GM23338 (cell line): Measurements from ENCODE around the gene CXCR3. TPM values are rescaled to one million over a fixed set of nuclear protein-coding genes. Genes with fewer than 3 reads are reported as not detected.

Source experiments
- ATAC-seq: fragments of 200-7000 bp; cut with Tn5 transposase; 3 replicates; pipeline ENCODE4 v1.9.1; 2020
- DNase-seq: peaks from one replicate; pipeline ENCODE4 v3.0.0-alpha.2; 2015; ENCODE audit warnings: low spot score
- H2AFZ ChIP-seq: fragments of 200-600 bp; sonication (generic); 2 replicates; pipeline ENCODE4 v1.8.0; 2016; ENCODE audit warnings: antibody characterized with exemption, mild to moderate bottlenecking, moderate library complexity
- H3F3A ChIP-seq: fragments of 200-600 bp; sonication (generic); replicated peaks from 2 replicates; pipeline ENCODE4 v1.8.0; 2017; ENCODE audit warnings: antibody characterized with exemption, mixed run types, low read depth
- H3K27ac ChIP-seq: fragments of 200-600 bp; sonication (generic); 2 replicates; pipeline ENCODE4 v1.6.1; 2016; ENCODE audit warnings: low read depth
- H3K27me3 ChIP-seq: fragments of 200-600 bp; sonication (generic); 2 replicates; pipeline ENCODE4 v1.8.0; 2016; ENCODE audit warnings: mild to moderate bottlenecking, mixed run types, moderate library complexity; ENCODE audit not compliant: insufficient read depth
- H3K36me3 ChIP-seq: fragments of 200-600 bp; sonication (generic); 2 replicates; pipeline ENCODE4 v1.8.0; 2016; ENCODE audit warnings: mild to moderate bottlenecking; ENCODE audit not compliant: insufficient read depth
- H3K4me1 ChIP-seq: fragments of 200-600 bp; sonication (generic); 2 replicates; pipeline ENCODE4 v1.8.0; 2016; ENCODE audit warnings: mild to moderate bottlenecking, moderate library complexity; ENCODE audit not compliant: insufficient read depth
- H3K4me2 ChIP-seq: fragments of 200-600 bp; sonication (generic); 2 replicates; pipeline ENCODE4 v1.7.1; 2017; ENCODE audit warnings: mixed run types
- H3K4me3 ChIP-seq: fragments of 200-600 bp; sonication (generic); 2 replicates; pipeline ENCODE4 v1.6.1; 2016; ENCODE audit warnings: mixed run types
- H3K79me2 ChIP-seq: fragments of 200-600 bp; sonication (generic); replicated peaks from 2 replicates; pipeline ENCODE4 v1.8.0; 2017; ENCODE audit warnings: mild to moderate bottlenecking; ENCODE audit not compliant: insufficient read depth
- H3K9me2 ChIP-seq: fragments of 200-600 bp; sonication (generic); 2 replicates; pipeline ENCODE4 v1.8.0; 2017; ENCODE audit not compliant: insufficient read depth
- H4K20me1 ChIP-seq: fragments of 200-600 bp; sonication (generic); replicated peaks from 2 replicates; pipeline ENCODE4 v1.8.0; 2017; ENCODE audit warnings: mild to moderate bottlenecking; ENCODE audit not compliant: insufficient read depth
- H3K27ac Mint-ChIP-seq: 2 replicates; pipeline ENCODE4 v1.8.0; 2020; ENCODE audit warnings: inconsistent platforms, mild to moderate bottlenecking, moderate library complexity, mixed read lengths
- H3K27me3 Mint-ChIP-seq: 3 replicates; pipeline ENCODE4 v1.8.0; 2022; ENCODE audit warnings: low read depth, mild to moderate bottlenecking, moderate library complexity, mixed read lengths, inconsistent platforms; ENCODE audit not compliant: insufficient read depth, poor library complexity
- H3K36me3 Mint-ChIP-seq: 3 replicates; pipeline ENCODE4 v1.8.0; 2021; ENCODE audit warnings: low read depth, mild to moderate bottlenecking, inconsistent platforms, moderate library complexity, mixed read lengths
- H3K4me1 Mint-ChIP-seq: 3 replicates; pipeline ENCODE4 v1.8.0; 2020; ENCODE audit warnings: mild to moderate bottlenecking, inconsistent platforms, mixed read lengths
- H3K4me3 Mint-ChIP-seq: 3 replicates; pipeline ENCODE4 v1.8.0; 2021; ENCODE audit warnings: moderate library complexity, mild to moderate bottlenecking, inconsistent platforms, mixed read lengths
- H3K9me3 Mint-ChIP-seq: 3 replicates; pipeline ENCODE4 v1.8.0; 2020; ENCODE audit warnings: moderate library complexity, mild to moderate bottlenecking, inconsistent platforms, mixed read lengths
- CREB1 ChIP-seq: fragments of 250-450 bp; sonication (Bioruptor Pico); IDR thresholded peaks from 2 replicates; pipeline ENCODE4 v1.5.0; 2020; ENCODE audit warnings: low read depth, mild to moderate bottlenecking, moderate library complexity
- EZH2 ChIP-seq: fragments of 200-600 bp; sonication (generic); IDR thresholded peaks from one replicate; pipeline ENCODE4 v1.8.0; 2017; ENCODE audit warnings: antibody characterized with exemption, mild to moderate bottlenecking, low read depth; ENCODE audit not compliant: unreplicated experiment
- EZH2phosphoT487 ChIP-seq: fragments of 200-600 bp; sonication (generic); IDR thresholded peaks from one replicate; pipeline ENCODE4 v1.8.1; 2018; ENCODE audit warnings: antibody characterized with exemption; ENCODE audit not compliant: unreplicated experiment
- JUNB ChIP-seq: IDR thresholded peaks from one replicate; pipeline ENCODE4 v1.6.1; 2016; ENCODE audit warnings: antibody characterized with exemption; ENCODE audit not compliant: unreplicated experiment
- NANOG ChIP-seq: IDR thresholded peaks from 2 replicates; pipeline ENCODE4 v1.6.1; 2016; ENCODE audit warnings: antibody characterized with exemption, borderline replicate concordance
- POLR2AphosphoS5 ChIP-seq: IDR thresholded peaks from 2 replicates; pipeline ENCODE4 v1.6.1; 2016; ENCODE audit warnings: antibody characterized with exemption, low read depth
- STAT1 ChIP-seq: IDR thresholded peaks from one replicate; pipeline ENCODE4 v1.6.1; 2016; ENCODE audit warnings: antibody characterized with exemption; ENCODE audit not compliant: unreplicated experiment
- ZNF114 ChIP-seq: fragments of 250-450 bp; sonication (Bioruptor Pico); IDR thresholded peaks from 2 replicates; pipeline ENCODE4 v1.5.0; 2020; ENCODE audit warnings: mild to moderate bottlenecking, moderate library complexity
- ZNF331 ChIP-seq: fragments of 250-450 bp; sonication (Bioruptor Pico); IDR thresholded peaks from 2 replicates; pipeline ENCODE4 v1.5.0; 2020; ENCODE audit warnings: low read depth, mild to moderate bottlenecking, moderate library complexity
- polyA plus RNA-seq: library from polyadenylated mRNA; unstranded; fragments of >200 nt; fragmentation: Nextera tagmentation; extraction: Ambion mirVana; gene quantifications from 2 replicates; pipeline ENCODE4 v1.2.1, GENCODE V29; 2016
- total RNA-seq: library from RNA; depleted of rRNA; stranded (reverse); fragments of >200 nt; shearing (Covaris generic); gene quantifications from 2 replicates; pipeline ENCODE4 v1.2.3, GENCODE V29; 2014
- TF ChIP-seq, protein P1 (sequence below): fragments of 250-450 bp; sonication (Bioruptor Pico); IDR thresholded peaks from 2 replicates; pipeline ENCODE4 v1.5.0; 2020; ENCODE audit warnings: mild to moderate bottlenecking, moderate library complexity
- TF ChIP-seq, protein P2 (sequence below): IDR thresholded peaks from one replicate; pipeline ENCODE4 v1.6.1; 2018; ENCODE audit warnings: antibody characterized with exemption; ENCODE audit not compliant: unreplicated experiment
- TF ChIP-seq, protein P3 (sequence below): IDR thresholded peaks from 2 replicates; pipeline ENCODE4 v1.6.1; 2016; ENCODE audit warnings: antibody characterized with exemption
- TF ChIP-seq, protein P4 (sequence below), 2 experiments: fragments of 200-600 bp in 1 of 2; sonication (generic) in 1 of 2; conservative IDR thresholded peaks; 2 replicates each; pipeline versions ENCODE4 v1.5.1 to v1.6.1; 2016 to 2017; ENCODE audit warnings: antibody characterized with exemption in 2 of 2, low read depth in 2 of 2, mild to moderate bottlenecking in 2 of 2, moderate library complexity in 1 of 2

Gene CXCR3
- total and polyA plus RNA-seq, 2 experiments from 2014 or later = not detected

DNA sequence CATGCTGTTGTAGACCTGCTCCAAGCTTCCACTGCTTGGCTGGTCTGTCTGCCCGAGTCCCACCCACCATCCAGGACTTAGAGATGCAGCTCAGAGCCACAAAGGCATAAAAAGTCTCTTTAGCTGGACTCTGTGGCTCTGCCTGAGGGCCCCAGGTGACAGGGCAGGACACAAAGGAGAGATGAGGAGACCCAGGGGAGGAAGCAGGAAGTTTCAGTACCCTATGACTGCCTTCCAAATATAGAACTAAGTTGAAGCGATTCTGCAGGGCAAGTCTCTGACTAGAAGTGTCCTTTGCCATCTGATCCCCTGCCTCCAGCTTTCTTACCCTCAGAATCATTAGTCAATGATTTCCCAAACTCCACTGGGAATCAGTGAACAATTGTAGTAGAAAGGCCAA lies 11.2 kb upstream of the CXCR3 start:
- no peaks in the 10 kb centered on the region for H3K4me1 ChIP-seq
- no peaks in the 10 kb centered on the region for H3F3A ChIP-seq
- no peaks in the 10 kb centered on the region for H3K79me2 ChIP-seq
- H3K36me3 ChIP-seq = no peaks in the 10 kb centered on the region
- no peak overlapping the region for H3K4me3 Mint-ChIP-seq
- no peak overlapping the region for H2AFZ ChIP-seq
- H3K27ac Mint-ChIP-seq = no peak overlapping the region
- no peaks in the 10 kb centered on the region for H3K9me2 ChIP-seq
- H3K4me1 Mint-ChIP-seq = no peaks in the 10 kb centered on the region
- no peaks in the 10 kb centered on the region for H4K20me1 ChIP-seq
- DNase-seq (no peak), ATAC-seq (no peak)
- no peaks in the 10 kb centered on the region for H3K36me3 Mint-ChIP-seq
- no peak overlapping the region for H3K4me2 ChIP-seq
- peaks cover 2% of the 10 kb centered on the region for H3K27me3 Mint-ChIP-seq
- H3K27ac ChIP-seq = no peak overlapping the region
- TF ChIP-seq, protein P1, sequence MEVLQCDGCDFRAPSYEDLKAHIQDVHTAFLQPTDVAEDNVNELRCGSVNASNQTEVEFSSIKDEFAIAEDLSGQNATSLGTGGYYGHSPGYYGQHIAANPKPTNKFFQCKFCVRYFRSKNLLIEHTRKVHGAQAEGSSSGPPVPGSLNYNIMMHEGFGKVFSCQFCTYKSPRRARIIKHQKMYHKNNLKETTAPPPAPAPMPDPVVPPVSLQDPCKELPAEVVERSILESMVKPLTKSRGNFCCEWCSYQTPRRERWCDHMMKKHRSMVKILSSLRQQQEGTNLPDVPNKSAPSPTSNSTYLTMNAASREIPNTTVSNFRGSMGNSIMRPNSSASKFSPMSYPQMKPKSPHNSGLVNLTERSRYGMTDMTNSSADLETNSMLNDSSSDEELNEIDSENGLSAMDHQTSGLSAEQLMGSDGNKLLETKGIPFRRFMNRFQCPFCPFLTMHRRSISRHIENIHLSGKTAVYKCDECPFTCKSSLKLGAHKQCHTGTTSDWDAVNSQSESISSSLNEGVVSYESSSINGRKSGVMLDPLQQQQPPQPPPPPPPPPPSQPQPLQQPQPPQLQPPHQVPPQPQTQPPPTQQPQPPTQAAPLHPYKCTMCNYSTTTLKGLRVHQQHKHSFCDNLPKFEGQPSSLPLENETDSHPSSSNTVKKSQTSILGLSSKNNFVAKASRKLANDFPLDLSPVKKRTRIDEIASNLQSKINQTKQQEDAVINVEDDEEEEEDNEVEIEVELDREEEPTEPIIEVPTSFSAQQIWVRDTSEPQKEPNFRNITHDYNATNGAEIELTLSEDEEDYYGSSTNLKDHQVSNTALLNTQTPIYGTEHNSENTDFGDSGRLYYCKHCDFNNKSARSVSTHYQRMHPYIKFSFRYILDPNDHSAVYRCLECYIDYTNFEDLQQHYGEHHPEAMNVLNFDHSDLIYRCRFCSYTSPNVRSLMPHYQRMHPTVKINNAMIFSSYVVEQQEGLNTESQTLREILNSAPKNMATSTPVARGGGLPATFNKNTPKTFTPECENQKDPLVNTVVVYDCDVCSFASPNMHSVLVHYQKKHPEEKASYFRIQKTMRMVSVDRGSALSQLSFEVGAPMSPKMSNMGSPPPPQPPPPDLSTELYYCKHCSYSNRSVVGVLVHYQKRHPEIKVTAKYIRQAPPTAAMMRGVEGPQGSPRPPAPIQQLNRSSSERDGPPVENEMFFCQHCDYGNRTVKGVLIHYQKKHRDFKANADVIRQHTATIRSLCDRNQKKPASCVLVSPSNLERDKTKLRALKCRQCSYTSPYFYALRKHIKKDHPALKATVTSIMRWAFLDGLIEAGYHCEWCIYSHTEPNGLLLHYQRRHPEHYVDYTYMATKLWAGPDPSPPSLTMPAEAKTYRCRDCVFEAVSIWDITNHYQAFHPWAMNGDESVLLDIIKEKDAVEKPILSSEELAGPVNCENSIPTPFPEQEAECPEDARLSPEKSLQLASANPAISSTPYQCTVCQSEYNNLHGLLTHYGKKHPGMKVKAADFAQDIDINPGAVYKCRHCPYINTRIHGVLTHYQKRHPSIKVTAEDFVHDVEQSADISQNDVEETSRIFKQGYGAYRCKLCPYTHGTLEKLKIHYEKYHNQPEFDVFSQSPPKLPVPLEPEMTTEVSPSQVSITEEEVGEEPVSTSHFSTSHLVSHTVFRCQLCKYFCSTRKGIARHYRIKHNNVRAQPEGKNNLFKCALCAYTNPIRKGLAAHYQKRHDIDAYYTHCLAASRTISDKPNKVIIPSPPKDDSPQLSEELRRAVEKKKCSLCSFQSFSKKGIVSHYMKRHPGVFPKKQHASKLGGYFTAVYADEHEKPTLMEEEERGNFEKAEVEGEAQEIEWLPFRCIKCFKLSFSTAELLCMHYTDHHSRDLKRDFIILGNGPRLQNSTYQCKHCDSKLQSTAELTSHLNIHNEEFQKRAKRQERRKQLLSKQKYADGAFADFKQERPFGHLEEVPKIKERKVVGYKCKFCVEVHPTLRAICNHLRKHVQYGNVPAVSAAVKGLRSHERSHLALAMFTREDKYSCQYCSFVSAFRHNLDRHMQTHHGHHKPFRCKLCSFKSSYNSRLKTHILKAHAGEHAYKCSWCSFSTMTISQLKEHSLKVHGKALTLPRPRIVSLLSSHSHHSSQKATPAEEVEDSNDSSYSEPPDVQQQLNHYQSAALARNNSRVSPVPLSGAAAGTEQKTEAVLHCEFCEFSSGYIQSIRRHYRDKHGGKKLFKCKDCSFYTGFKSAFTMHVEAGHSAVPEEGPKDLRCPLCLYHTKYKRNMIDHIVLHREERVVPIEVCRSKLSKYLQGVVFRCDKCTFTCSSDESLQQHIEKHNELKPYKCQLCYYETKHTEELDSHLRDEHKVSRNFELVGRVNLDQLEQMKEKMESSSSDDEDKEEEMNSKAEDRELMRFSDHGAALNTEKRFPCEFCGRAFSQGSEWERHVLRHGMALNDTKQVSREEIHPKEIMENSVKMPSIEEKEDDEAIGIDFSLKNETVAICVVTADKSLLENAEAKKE (CRISPR knock-in tag) = no peak
- TF ChIP-seq, protein P2, sequence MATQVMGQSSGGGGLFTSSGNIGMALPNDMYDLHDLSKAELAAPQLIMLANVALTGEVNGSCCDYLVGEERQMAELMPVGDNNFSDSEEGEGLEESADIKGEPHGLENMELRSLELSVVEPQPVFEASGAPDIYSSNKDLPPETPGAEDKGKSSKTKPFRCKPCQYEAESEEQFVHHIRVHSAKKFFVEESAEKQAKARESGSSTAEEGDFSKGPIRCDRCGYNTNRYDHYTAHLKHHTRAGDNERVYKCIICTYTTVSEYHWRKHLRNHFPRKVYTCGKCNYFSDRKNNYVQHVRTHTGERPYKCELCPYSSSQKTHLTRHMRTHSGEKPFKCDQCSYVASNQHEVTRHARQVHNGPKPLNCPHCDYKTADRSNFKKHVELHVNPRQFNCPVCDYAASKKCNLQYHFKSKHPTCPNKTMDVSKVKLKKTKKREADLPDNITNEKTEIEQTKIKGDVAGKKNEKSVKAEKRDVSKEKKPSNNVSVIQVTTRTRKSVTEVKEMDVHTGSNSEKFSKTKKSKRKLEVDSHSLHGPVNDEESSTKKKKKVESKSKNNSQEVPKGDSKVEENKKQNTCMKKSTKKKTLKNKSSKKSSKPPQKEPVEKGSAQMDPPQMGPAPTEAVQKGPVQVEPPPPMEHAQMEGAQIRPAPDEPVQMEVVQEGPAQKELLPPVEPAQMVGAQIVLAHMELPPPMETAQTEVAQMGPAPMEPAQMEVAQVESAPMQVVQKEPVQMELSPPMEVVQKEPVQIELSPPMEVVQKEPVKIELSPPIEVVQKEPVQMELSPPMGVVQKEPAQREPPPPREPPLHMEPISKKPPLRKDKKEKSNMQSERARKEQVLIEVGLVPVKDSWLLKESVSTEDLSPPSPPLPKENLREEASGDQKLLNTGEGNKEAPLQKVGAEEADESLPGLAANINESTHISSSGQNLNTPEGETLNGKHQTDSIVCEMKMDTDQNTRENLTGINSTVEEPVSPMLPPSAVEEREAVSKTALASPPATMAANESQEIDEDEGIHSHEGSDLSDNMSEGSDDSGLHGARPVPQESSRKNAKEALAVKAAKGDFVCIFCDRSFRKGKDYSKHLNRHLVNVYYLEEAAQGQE = no peak
- TF ChIP-seq EZH2 = no peak
- TF ChIP-seq EZH2phosphoT487 = no peak
- TF ChIP-seq ZNF331 (CRISPR knock-in tag) = no peak
- TF ChIP-seq NANOG = no peak
- TF ChIP-seq POLR2AphosphoS5 = no peak
- TF ChIP-seq, protein P3, sequence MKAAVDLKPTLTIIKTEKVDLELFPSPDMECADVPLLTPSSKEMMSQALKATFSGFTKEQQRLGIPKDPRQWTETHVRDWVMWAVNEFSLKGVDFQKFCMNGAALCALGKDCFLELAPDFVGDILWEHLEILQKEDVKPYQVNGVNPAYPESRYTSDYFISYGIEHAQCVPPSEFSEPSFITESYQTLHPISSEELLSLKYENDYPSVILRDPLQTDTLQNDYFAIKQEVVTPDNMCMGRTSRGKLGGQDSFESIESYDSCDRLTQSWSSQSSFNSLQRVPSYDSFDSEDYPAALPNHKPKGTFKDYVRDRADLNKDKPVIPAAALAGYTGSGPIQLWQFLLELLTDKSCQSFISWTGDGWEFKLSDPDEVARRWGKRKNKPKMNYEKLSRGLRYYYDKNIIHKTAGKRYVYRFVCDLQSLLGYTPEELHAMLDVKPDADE = no peak
- TF ChIP-seq ZNF114 (CRISPR knock-in tag) = no peak
- TF ChIP-seq STAT1 = no peak
- TF ChIP-seq CREB1 (CRISPR knock-in tag) = no peak
- no peak for TF ChIP-seq JUNB
- TF ChIP-seq, protein P4, sequence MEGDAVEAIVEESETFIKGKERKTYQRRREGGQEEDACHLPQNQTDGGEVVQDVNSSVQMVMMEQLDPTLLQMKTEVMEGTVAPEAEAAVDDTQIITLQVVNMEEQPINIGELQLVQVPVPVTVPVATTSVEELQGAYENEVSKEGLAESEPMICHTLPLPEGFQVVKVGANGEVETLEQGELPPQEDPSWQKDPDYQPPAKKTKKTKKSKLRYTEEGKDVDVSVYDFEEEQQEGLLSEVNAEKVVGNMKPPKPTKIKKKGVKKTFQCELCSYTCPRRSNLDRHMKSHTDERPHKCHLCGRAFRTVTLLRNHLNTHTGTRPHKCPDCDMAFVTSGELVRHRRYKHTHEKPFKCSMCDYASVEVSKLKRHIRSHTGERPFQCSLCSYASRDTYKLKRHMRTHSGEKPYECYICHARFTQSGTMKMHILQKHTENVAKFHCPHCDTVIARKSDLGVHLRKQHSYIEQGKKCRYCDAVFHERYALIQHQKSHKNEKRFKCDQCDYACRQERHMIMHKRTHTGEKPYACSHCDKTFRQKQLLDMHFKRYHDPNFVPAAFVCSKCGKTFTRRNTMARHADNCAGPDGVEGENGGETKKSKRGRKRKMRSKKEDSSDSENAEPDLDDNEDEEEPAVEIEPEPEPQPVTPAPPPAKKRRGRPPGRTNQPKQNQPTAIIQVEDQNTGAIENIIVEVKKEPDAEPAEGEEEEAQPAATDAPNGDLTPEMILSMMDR (conservative IDR thresholded peaks at IDR 0.05; ENCODE audit: low read depth in 2 of 2) = no peak
- H3K9me3 Mint-ChIP-seq = no peaks in the 10 kb centered on the region
- H3K27me3 ChIP-seq = no peaks in the 10 kb centered on the region
- H3K4me3 ChIP-seq = no peak overlapping the region
